NK-92 treated with Interleukin-12 subunit alpha and Interleukin-12 subunit beta, amount 100 ng/mL, for 24 hours (cell line): ENCODE data around the gene SATB1.
"Not testable (repeated sequence)": the region's sequence is repeated elsewhere in the genome, so short reads cannot be mapped to it uniquely, and the experiment has no call there.

Source experiments
- DNase-seq: peaks from one replicate; lab custom pipeline; 2025; lab: John Stamatoyannopoulos, UW

The SATB1 gene

GRCh38 chr3:18351823-18352744 lies 73.1 kb downstream of the SATB1 start:
- DNase-seq, result no peak

- DNase-seq, result no peak
These were observed 74.0 kb downstream of the SATB1 start for GRCh38 chr3:18351069-18351628.

- DNase-seq, result no peak
These were observed 75.8 kb downstream of the SATB1 start for GRCh38 chr3:18349197-18349798.

GRCh38 chr3:18346097-18346496 lies 79.0 kb downstream of the SATB1 start:
- no peak for DNase-seq

- DNase-seq, result no peak
These were observed 80.1 kb downstream of the SATB1 start for GRCh38 chr3:18345015-18345367.

- DNase-seq, result no peak
These were observed 80.7 kb downstream of the SATB1 start for GRCh38 chr3:18344306-18345014.

- DNase-seq, result no peak
These were observed 81.3 kb downstream of the SATB1 start for GRCh38 chr3:18343809-18344208.

GRCh38 chr3:18338827-18339514 lies 86.2 kb downstream of the SATB1 start:
- no peak for DNase-seq

- no peak for DNase-seq
These were observed 87.9 kb downstream of the SATB1 start for GRCh38 chr3:18337231-18337630.

- no peak for DNase-seq
These were observed 90.1 kb downstream of the SATB1 start for GRCh38 chr3:18334837-18335601.

- not testable (repeated sequence) for DNase-seq
These were observed 94.2 kb downstream of the SATB1 start for GRCh38 chr3:18330772-18331441.

- DNase-seq, result no peak
These were observed 117.0 kb downstream of the SATB1 start for GRCh38 chr3:18308096-18308650.

GRCh38 chr3:18307529-18307928 lies 117.6 kb downstream of the SATB1 start:
- DNase-seq, result no peak

- DNase-seq, result no peak
These were observed 122.6 kb downstream of the SATB1 start for GRCh38 chr3:18302517-18302916.

GRCh38 chr3:18301781-18302180 lies 123.4 kb downstream of the SATB1 start:
- DNase-seq, result no peak

GRCh38 chr3:18300916-18301315 lies 124.2 kb downstream of the SATB1 start:
- no peak for DNase-seq

- no peak for DNase-seq
These were observed 128.0 kb downstream of the SATB1 start for GRCh38 chr3:18297126-18297525.
